GM19397 (cell line): ENCODE data around the gene RPL18.

Source experiments
- ATAC-seq: cut with Tn5 transposase; IDR thresholded peaks from one replicate; pipeline ENCODE4 v1.9.1; 2021; ENCODE audit warnings: mild to moderate bottlenecking, moderate library complexity; ENCODE audit not compliant: unreplicated experiment

The RPL18 gene

GRCh38 chr19:48614436-48615230 is 4.3 kb downstream of the RPL18 start, which contains the start of gene FAM83E:
FAM83E (minus strand) TSS chr19:48615076; CDS start chr19:48613372, 1,704 bp downstream.
- ATAC-seq: no peak

- no peak for ATAC-seq
Observed at GRCh38 chr19:48613852-48614435, 5.0 kb downstream of the RPL18 start.

GRCh38 chr19:48613024-48613851 is 5.7 kb downstream of the RPL18 start:
- ATAC-seq: no peak

GRCh38 chr19:48611872-48612271 is 7.1 kb downstream of the RPL18 start:
- ATAC-seq: no peak

GRCh38 chr19:48609571-48610108 is 9.3 kb downstream of the RPL18 start:
- no peak for ATAC-seq

GRCh38 chr19:48608798-48609263 is 10.1 kb downstream of the RPL18 start:
- ATAC-seq: no peak

GRCh38 chr19:48607359-48607755 is 11.6 kb downstream of the RPL18 start:
- no peak for ATAC-seq

- ATAC-seq: no peak
Observed at GRCh38 chr19:48606463-48607358, 12.3 kb downstream of the RPL18 start, which contains the start of gene SPACA4. SPACA4 (plus strand) TSS chr19:48606742; CDS start chr19:48606979, 237 bp downstream.

- ATAC-seq: no peak
Observed at GRCh38 chr19:48603850-48604249, 15.1 kb downstream of the RPL18 start.

- no peak for ATAC-seq
Observed at GRCh38 chr19:48603449-48603848, 15.5 kb downstream of the RPL18 start.

- no peak for ATAC-seq
Observed at GRCh38 chr19:48603001-48603400, 16.0 kb downstream of the RPL18 start.

GRCh38 chr19:48600679-48601417 is 18.1 kb downstream of the RPL18 start:
- ATAC-seq: no peak

- no peak for ATAC-seq
Observed at GRCh38 chr19:48598996-48599700, 19.8 kb downstream of the RPL18 start.

GRCh38 chr19:48596679-48597465 is 22.1 kb downstream of the RPL18 start:
- ATAC-seq: no peak

GRCh38 chr19:48596237-48596636 is 22.7 kb downstream of the RPL18 start:
- ATAC-seq: no peak

- ATAC-seq: no peak
Observed at GRCh38 chr19:48595833-48596232, 23.1 kb downstream of the RPL18 start.

- ATAC-seq: no peak
Observed at GRCh38 chr19:48595171-48595570, 23.8 kb downstream of the RPL18 start.

- ATAC-seq: no peak
Observed at GRCh38 chr19:48591021-48591420, 28.0 kb downstream of the RPL18 start.
